HCT116 (cell line): ENCODE results near the gene AMDHD2. TPM values are rescaled to one million over a fixed set of nuclear protein-coding genes. Genes with fewer than 3 reads are reported as not detected.

ENCODE experiments used
- ATAC-seq: fragments of 200-7000 bp; cut with Tn5 transposase; 2 replicates; pipeline ENCODE4 v1.9.1; 2020; ENCODE audit warnings: mild to moderate bottlenecking, moderate library complexity
- BruUV-seq: library from RNA; stranded (reverse); fragments of 400-500 nt; replicated peaks from 2 replicates; lab custom pipeline; 2021; lab: Mats Ljungman, UMichigan
- CTCF ChIA-PET: fragments of 300-600 bp; sonication (Branson Sonifier 250); formaldehyde crosslinking; loops from one replicate; lab custom pipeline; 2021; ENCODE audit warnings: antibody characterized with exemption; lab: Charles Lee
- POLR2A ChIA-PET: fragments of 300-600, 350-600 bp; sonication (Branson Sonifier 250); formaldehyde crosslinking; loops from one replicate; lab custom pipeline; 2021; ENCODE audit warnings: antibody characterized with exemption; lab: Charles Lee
- RAD21 ChIA-PET, 2 experiments: fragments of 300-600 bp; sonication (Branson Sonifier 250); formaldehyde crosslinking; loops; one replicate each; lab custom pipeline; 2023; ENCODE audit warnings: low total read pairs in 2 of 2; ENCODE audit not compliant: uncharacterized antibody in 2 of 2, unreplicated experiment in 2 of 2, low non-redundant PET in 1 of 2; lab: Charles Lee
- DNase-seq: peaks from one replicate; pipeline ENCODE4 v3.0.0-alpha.2; 2010; ENCODE audit warnings: low read depth, low spot score
- H2AFZ ChIP-seq: fragments of 200-600 bp; shearing (Covaris generic), sonication (generic); 2 replicates; pipeline ENCODE4 v1.6.1; 2017; ENCODE audit warnings: low read depth, mixed run types, mixed read lengths, antibody characterized with exemption, low read length; ENCODE audit not compliant: poor library complexity, severe bottlenecking
- H3K27ac ChIP-seq: 2 replicates; pipeline ENCODE4 v1.5.1; 2012; ENCODE audit warnings: low read depth, low read length
- H3K27me3 ChIP-seq: fragments of 200-600 bp; sonication (generic); 2 replicates; pipeline ENCODE4 v1.6.1; 2016; ENCODE audit warnings: mixed run types, low read length, mixed read lengths; ENCODE audit not compliant: insufficient read depth
- H3K36me3 ChIP-seq, 2 experiments: fragments of 200-500 bp in 1 of 2; fragments of 200-600 bp in 1 of 2; sonication (Bioruptor generic) in 1 of 2; sonication (generic) in 1 of 2; 2 replicates each; pipeline versions ENCODE4 v1.5.1 to v1.6.1; 2014 to 2016; ENCODE audit warnings: low read length in 2 of 2, inconsistent platforms in 1 of 2, mixed read lengths in 1 of 2, mixed run types in 1 of 2; ENCODE audit not compliant: insufficient read depth in 2 of 2, control insufficient read depth in 1 of 2
- H3K4me1 ChIP-seq, 2 experiments: fragments of 200-600 bp in 1 of 2; sonication (generic) in 1 of 2; 2 replicates each; pipeline versions ENCODE4 v1.5.1 to v1.6.1; 2012 to 2017; ENCODE audit warnings: low read length in 2 of 2, inconsistent platforms in 1 of 2, mild to moderate bottlenecking in 1 of 2, mixed read lengths in 1 of 2, mixed run types in 1 of 2, moderate library complexity in 1 of 2; ENCODE audit not compliant: insufficient read depth in 2 of 2, control insufficient read depth in 1 of 2
- H3K4me2 ChIP-seq: fragments of 200-600 bp; sonication (generic); 2 replicates; pipeline ENCODE4 v1.6.1; 2017; ENCODE audit warnings: mixed run types, low read length, mixed read lengths
- H3K4me3 ChIP-seq, 2 experiments: fragments of 200-600 bp in 1 of 2; sonication (generic) in 1 of 2; replicated peaks in 1 of 2; 2 replicates each; pipeline ENCODE4 v1.5.1; 2011 to 2016; ENCODE audit warnings: low read length in 2 of 2, control low read depth in 1 of 2, low read depth in 1 of 2, mild to moderate bottlenecking in 1 of 2, mixed read lengths in 1 of 2, mixed run types in 1 of 2
- H3K79me2 ChIP-seq: fragments of 200-600 bp; sonication (generic); 2 replicates; pipeline ENCODE4 v1.6.1; 2017; ENCODE audit warnings: mild to moderate bottlenecking, mixed run types, low read length, moderate library complexity, mixed read lengths; ENCODE audit not compliant: insufficient read depth
- H3K9ac ChIP-seq: fragments of 200-600 bp; sonication (generic); 2 replicates; pipeline ENCODE4 v1.6.1; 2016; ENCODE audit warnings: low read length, mixed read lengths
- H3K9me2 ChIP-seq: fragments of 200-600 bp; sonication (generic), shearing (Covaris generic); 2 replicates; pipeline ENCODE4 v1.6.1; 2017; ENCODE audit warnings: mixed run types, mild to moderate bottlenecking, moderate library complexity; ENCODE audit not compliant: insufficient read depth
- H3K9me3 ChIP-seq, 2 experiments: fragments of 200-500 bp in 1 of 2; fragments of 200-600 bp in 1 of 2; sonication (Bioruptor generic) in 1 of 2; sonication (generic) in 1 of 2; 2 replicates each; pipeline ENCODE4 v1.6.1; 2014 to 2017; ENCODE audit warnings: low read length in 2 of 2, mixed read lengths in 2 of 2, inconsistent platforms in 1 of 2, low read depth in 1 of 2, mild to moderate bottlenecking in 1 of 2, mixed run types in 1 of 2, moderate library complexity in 1 of 2; ENCODE audit not compliant: control insufficient read depth in 1 of 2, insufficient read depth in 1 of 2
- H4K20me1 ChIP-seq: fragments of 200-600 bp; sonication (generic), shearing (Covaris generic); 2 replicates; pipeline ENCODE4 v1.6.1; 2017; ENCODE audit warnings: mixed run types, mild to moderate bottlenecking, moderate library complexity; ENCODE audit not compliant: insufficient read depth
- ATF3 ChIP-seq: IDR thresholded peaks from 2 replicates; pipeline ENCODE4 v1.6.1; 2012
- EGR1 ChIP-seq: IDR thresholded peaks from 2 replicates; pipeline ENCODE4 v1.6.1; 2012; ENCODE audit warnings: low read depth
- ELF1 ChIP-seq: IDR thresholded peaks from 2 replicates; pipeline ENCODE4 v1.6.1; 2012; ENCODE audit warnings: low read depth, borderline replicate concordance
- EZH2 ChIP-seq: fragments of 200-600 bp; sonication (generic); IDR thresholded peaks from 2 replicates; pipeline ENCODE4 v1.6.1; 2017; ENCODE audit warnings: antibody characterized with exemption, mixed run types
- EZH2phosphoT487 ChIP-seq: fragments of 200-600 bp; IDR thresholded peaks from 2 replicates; pipeline ENCODE4 v1.6.1; 2018; ENCODE audit warnings: antibody characterized with exemption, borderline replicate concordance
- JUND ChIP-seq: IDR thresholded peaks from 2 replicates; pipeline ENCODE4 v1.6.1; 2012
- RAD21 ChIP-seq: IDR thresholded peaks from 2 replicates; pipeline ENCODE4 v1.6.1; 2012; ENCODE audit warnings: low read depth, mild to moderate bottlenecking
- SRF ChIP-seq: IDR thresholded peaks from 2 replicates; pipeline ENCODE4 v1.6.1; 2012; ENCODE audit warnings: low read depth
- TCF7L2 ChIP-seq: IDR thresholded peaks from 2 replicates; pipeline ENCODE4 v1.7.0; 2011; ENCODE audit warnings: borderline replicate concordance, inconsistent platforms; ENCODE audit not compliant: insufficient read depth, insufficient read length; ENCODE audit errors: extremely low read depth
- YY1 ChIP-seq: IDR thresholded peaks from 2 replicates; pipeline ENCODE4 v1.6.1; 2011; ENCODE audit warnings: low read length, low read depth, moderate library complexity, mild to moderate bottlenecking; ENCODE audit not compliant: insufficient replicate concordance; ENCODE audit errors: extremely low read depth
- ZFX ChIP-seq: fragments of 450-650 bp; IDR thresholded peaks from 2 replicates; pipeline ENCODE4 v1.6.1; 2017
- intact Hi-C: fragments of 100-400 bp; cut with micrococcal nuclease; formaldehyde crosslinking; loops from 2 replicates; pipeline ENCODE4 v1.10.0; 2022
- total RNA-seq: library from RNA; stranded (reverse); gene quantifications from one replicate; pipeline ENCODE4 v1.2.1, GENCODE V29; 2021; ENCODE audit not compliant: unreplicated experiment

AMDHD2 gene
- total RNA-seq, 1 experiment from 2014 or later = 42.9 TPM

- TF ChIP-seq YY1 (no peak), EZH2phosphoT487 (no peak), EGR1 (no peak), TCF7L2 (no peak), ATF3 (no peak), ELF1 (no peak), EZH2 (no peak)
These were observed 20.7 kb upstream of the AMDHD2 start (continued) for GRCh38 chr16:2499454-2499853.

GRCh38 chr16:2499890-2500429, 20.2 kb upstream of the AMDHD2 start:
- DNase-seq = no peak
- intact Hi-C loops = loop anchor here (5.0 to 10.0 kb wide), 3 partner anchors 158 to 305 kb away; partner anchors contain the start of genes ABCA3, CASKIN1 and RNPS1
- Histone ChIP-seq H3K9ac (no peak overlapping the region), H4K20me1 (no peaks in the 10 kb centered on the region), H3K4me1 (peaks cover 3 to 12% of the 10 kb centered on the region in 2 experiments; a peak in 3 of 4 replicates), H3K4me2 (no peak overlapping the region)
- ChIA-PET RAD21 (no interaction called here), POLR2A (no interaction called here)
- TF ChIP-seq JUND = no peak
- no peak for TF ChIP-seq ZFX
- no peak for TF ChIP-seq RAD21
- no peak for TF ChIP-seq ATF3
- no peak for TF ChIP-seq YY1
- TF ChIP-seq EZH2phosphoT487 = no peak
- no peak for TF ChIP-seq EZH2
- TF ChIP-seq SRF = no peak
- no peak for TF ChIP-seq TCF7L2
- TF ChIP-seq, all 23 proteins: peak for 0
- Histone ChIP-seq H3K36me3 (peaks cover 0 to 4% of the 10 kb centered on the region in 2 experiments; a peak in 1 of 4 replicates), H3K27me3 (no peaks in the 10 kb centered on the region), H3K4me3 (no peak overlapping the region), H2AFZ (no peak overlapping the region), H3K9me3 (no peaks in the 10 kb centered on the region), H3K79me2 (no peaks in the 10 kb centered on the region), H3K9me2 (no peaks in the 10 kb centered on the region), H3K27ac (no peak overlapping the region)
- ATAC-seq = no peak
- BruUV-seq = no TSS peak
- CTCF ChIA-PET = interaction anchor here (1.7 kb wide), 1 partner anchor 203 kb away, joined by 4 read pairs; no protein-coding TSS in a partner anchor
